ENCODE data around the gene TBC1D22A.

The TBC1D22A gene

DNA sequence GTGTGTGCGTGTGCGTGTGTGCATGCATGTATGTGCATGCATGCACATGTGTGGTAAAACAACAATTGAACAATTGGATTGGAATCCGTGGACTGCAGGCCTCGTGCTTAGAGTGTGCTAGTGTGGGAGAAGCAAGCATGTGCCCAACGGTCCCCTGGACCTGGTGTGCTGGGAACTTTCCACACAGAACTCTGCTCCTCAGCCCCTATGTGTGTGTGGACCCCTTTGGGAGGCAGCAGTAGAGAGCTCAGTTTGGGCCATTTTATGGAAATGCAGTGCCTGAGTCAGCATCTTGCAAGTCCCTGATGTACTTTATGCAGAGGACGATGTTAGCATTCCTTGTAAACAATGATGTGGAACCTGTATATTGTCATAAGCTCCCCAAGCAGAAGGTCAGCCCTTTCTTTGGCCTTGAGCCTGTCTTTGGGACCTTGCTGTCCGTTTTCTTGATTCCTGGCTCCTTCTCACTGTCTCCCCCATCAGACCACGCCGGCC lies 167.3 kb downstream of the TBC1D22A start:
- H3K4me2 ChIP-seq: no peak overlapping the region
- no peaks in the 10 kb centered on the region for H3K27me3 ChIP-seq
- no peak overlapping the region for H3K9ac ChIP-seq
- no peak overlapping the region for H3K27ac ChIP-seq
- peaks cover 0 to 23% (median 18%) of the 10 kb centered on the region in 10 experiments; a peak in 17 of 20 replicates for H3K4me1 ChIP-seq
- no peak for TF ChIP-seq Cebpa-rat (IDR thresholded peaks at IDR 0.05)
- peaks cover 0 to 81% (median 7%) of the 10 kb centered on the region in 11 experiments; a peak in 10 of 22 replicates for H4K20me1 ChIP-seq
- peaks cover 24 to 93% (median 44%) of the 10 kb centered on the region in 11 experiments for H3K36me3 ChIP-seq
- no peak overlapping the region for H3K4me3 ChIP-seq
- H3K9me3 ChIP-seq (replicated peaks in 1 of 11): no peaks in the 10 kb centered on the region

DNA sequence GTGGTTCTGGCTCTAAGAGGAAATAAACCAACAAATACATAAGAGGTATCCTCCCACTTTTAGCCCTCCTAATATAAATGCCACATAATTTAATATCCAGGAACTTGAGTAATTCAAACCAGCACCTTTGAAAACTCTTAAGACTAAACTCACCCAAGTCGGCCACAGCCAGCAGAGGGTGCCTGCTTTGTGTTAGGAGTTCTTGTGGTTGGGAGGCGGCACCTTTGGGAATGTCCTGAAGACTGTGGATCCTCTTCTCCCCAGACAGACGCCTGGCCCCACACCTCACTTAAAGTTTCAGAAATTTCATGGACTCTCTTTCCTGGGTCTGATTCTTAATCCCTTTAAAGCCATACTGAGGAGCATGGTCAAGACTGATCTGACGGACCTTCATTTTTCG lies 169.0 kb downstream of the TBC1D22A start:
- H3K9me3 ChIP-seq (replicated peaks in 1 of 11): no peaks in the 10 kb centered on the region
- no peak overlapping the region for H3K4me2 ChIP-seq
- H4K20me1 ChIP-seq: peaks cover 0 to 86% (median 21%) of the 10 kb centered on the region in 11 experiments; a peak in 14 of 22 replicates
- H3K4me1 ChIP-seq: peaks cover 0 to 35% (median 28%) of the 10 kb centered on the region in 10 experiments; a peak in 18 of 20 replicates
- no peak for TF ChIP-seq Cebpa-rat (IDR thresholded peaks at IDR 0.05)
- H3K27me3 ChIP-seq: no peaks in the 10 kb centered on the region
- no peak overlapping the region for H3K27ac ChIP-seq
- peaks cover 17 to 88% (median 36%) of the 10 kb centered on the region in 11 experiments for H3K36me3 ChIP-seq
- H3K4me3 ChIP-seq: no peak overlapping the region
- no peak overlapping the region for H3K9ac ChIP-seq

DNA sequence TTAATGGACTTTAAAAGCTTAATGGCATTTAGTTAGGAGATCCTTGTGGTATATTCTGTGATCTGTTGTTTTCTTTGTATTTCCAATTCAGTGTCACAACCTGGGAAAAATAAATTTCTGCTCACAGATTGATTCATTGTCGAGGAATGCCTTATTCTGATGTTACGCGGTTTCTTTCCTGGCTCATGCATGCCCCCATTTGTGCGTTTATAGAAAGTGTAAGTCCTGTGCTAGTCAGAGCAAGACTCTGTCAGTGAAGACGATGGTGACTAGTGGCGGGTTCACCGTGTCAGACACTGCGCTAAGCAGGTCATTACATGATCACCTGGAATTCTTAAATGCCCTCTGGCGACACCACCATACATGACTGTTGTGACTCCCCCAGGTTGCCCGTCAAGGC lies 169.4 kb downstream of the TBC1D22A start:
- peaks cover 0 to 35% (median 28%) of the 10 kb centered on the region in 10 experiments; a peak in 18 of 20 replicates for H3K4me1 ChIP-seq
- H4K20me1 ChIP-seq: peaks cover 0 to 91% (median 23%) of the 10 kb centered on the region in 11 experiments; a peak in 14 of 22 replicates
- peaks cover 17 to 88% (median 36%) of the 10 kb centered on the region in 11 experiments for H3K36me3 ChIP-seq
- H3K9ac ChIP-seq: no peak overlapping the region
- no peak overlapping the region for H3K27ac ChIP-seq
- no peaks in the 10 kb centered on the region for H3K27me3 ChIP-seq
- no peak overlapping the region for H3K4me2 ChIP-seq
- no peak overlapping the region for H3K4me3 ChIP-seq
- H3K9me3 ChIP-seq (replicated peaks in 1 of 11): no peaks in the 10 kb centered on the region
- no peak for TF ChIP-seq Cebpa-rat (IDR thresholded peaks at IDR 0.05)

DNA sequence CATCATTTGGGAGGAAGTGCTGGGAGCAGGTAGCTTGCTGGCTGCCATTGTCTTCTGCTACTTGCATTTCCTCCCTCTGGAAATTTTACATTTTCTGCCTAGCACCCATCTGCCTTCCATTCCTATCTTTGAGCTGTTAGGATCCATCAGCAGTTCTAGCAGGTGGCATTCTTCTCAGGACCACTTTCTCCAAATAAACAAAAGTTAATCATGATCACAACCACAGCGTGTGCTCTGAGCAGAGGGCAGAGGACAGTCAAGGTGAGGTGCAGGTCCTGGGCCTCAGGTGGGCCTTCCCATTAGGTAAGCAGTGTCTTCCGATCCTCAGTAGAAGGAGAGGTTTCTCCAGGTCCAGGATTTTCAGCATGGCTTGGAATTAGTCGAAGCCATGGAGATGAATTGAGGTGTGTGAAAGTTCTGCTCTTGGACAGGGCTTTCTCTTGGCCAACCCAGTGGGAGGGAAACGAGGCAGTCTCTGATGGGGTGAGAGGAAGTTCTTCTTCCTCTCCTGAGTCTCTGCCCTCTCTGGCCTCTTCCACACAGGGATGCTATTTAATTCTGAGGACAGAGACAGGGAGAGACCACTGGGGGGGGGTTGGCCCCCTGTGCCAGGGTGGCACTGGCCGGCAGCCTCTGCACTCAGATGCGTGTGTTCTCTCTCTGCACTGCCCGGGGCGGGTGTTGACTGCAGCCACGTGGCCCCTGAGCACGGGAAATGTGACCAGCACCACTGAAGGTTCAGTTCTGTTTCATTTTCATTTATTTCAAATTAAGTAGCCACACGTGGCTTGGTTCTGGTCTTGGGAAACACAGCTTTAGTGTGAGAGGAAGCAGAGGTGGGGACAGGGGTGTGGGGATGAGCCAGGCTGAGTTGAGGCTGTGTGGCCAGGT lies 170.8 kb downstream of the TBC1D22A start:
- H3K4me1 ChIP-seq: peaks cover 0 to 35% (median 28%) of the 10 kb centered on the region in 10 experiments; a peak in 18 of 20 replicates
- no peak overlapping the region for H3K4me3 ChIP-seq
- no peak for TF ChIP-seq Cebpa-rat (IDR thresholded peaks at IDR 0.05)
- no peaks in the 10 kb centered on the region for H3K27me3 ChIP-seq
- peak overlapping the region in 7 of 11 experiments; percentile 2 to 69 (median 13); a peak in 9 of 22 replicates for H3K4me2 ChIP-seq
- no peaks in the 10 kb centered on the region for H3K9me3 ChIP-seq (replicated peaks in 1 of 11)
- peaks cover 17 to 87% (median 36%) of the 10 kb centered on the region in 11 experiments for H3K36me3 ChIP-seq
- no peak overlapping the region for H3K27ac ChIP-seq
- H3K9ac ChIP-seq: no peak overlapping the region
- peaks cover 0 to 94% (median 23%) of the 10 kb centered on the region in 11 experiments; a peak in 14 of 22 replicates for H4K20me1 ChIP-seq

DNA sequence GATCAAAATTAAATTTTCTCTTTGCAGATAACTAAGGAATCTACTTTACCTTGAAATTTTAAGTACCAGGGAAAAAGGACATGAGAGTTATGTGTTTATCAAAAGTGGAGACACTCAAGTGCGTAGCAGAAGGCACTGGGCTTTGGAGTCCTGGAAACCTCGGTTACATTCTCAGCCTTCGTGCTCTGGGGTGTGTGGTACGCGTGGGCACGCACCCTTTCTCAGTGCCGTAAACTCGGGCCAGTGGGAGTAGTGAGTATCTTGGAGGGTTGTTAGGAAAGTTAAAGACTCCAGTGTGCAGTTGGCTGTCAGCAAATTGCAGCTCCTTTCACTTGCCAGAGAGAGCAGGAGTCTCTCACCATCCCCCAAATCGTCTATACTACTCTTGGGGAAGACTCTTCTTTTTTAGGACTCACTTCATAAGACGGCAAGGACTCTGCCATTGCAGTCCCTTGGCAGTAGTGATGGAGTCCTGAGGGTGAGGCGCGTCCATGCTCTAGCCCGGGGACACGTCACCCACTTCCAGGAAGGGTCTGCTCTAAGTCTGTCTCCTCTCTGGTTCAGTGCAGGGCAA lies 171.8 kb downstream of the TBC1D22A start:
- Histone ChIP-seq H3K27me3 (no peaks in the 10 kb centered on the region), H4K20me1 (peaks cover 0 to 85% (median 23%) of the 10 kb centered on the region in 11 experiments; a peak in 14 of 22 replicates), H3K9me3 (replicated peaks in 1 of 11) (no peaks in the 10 kb centered on the region), H3K9ac (peak overlapping the region in 1 of 11 experiments; percentile 29; a peak in 1 of 22 replicates), H3K27ac (peak overlapping the region in 5 of 11 experiments; percentile 26 to 56 (median 46); a peak in 7 of 22 replicates), H3K4me1 (peaks cover 0 to 35% (median 28%) of the 10 kb centered on the region in 10 experiments; a peak in 18 of 20 replicates), H3K36me3 (peaks cover 15 to 88% (median 32%) of the 10 kb centered on the region in 11 experiments), H3K4me2 (peak overlapping the region in 9 of 11 experiments; percentile 37 to 69 (median 59); a peak in 14 of 22 replicates), H3K4me3 (no peak overlapping the region)
- TF ChIP-seq Cebpa-rat (IDR thresholded peaks at IDR 0.05): no peak

DNA sequence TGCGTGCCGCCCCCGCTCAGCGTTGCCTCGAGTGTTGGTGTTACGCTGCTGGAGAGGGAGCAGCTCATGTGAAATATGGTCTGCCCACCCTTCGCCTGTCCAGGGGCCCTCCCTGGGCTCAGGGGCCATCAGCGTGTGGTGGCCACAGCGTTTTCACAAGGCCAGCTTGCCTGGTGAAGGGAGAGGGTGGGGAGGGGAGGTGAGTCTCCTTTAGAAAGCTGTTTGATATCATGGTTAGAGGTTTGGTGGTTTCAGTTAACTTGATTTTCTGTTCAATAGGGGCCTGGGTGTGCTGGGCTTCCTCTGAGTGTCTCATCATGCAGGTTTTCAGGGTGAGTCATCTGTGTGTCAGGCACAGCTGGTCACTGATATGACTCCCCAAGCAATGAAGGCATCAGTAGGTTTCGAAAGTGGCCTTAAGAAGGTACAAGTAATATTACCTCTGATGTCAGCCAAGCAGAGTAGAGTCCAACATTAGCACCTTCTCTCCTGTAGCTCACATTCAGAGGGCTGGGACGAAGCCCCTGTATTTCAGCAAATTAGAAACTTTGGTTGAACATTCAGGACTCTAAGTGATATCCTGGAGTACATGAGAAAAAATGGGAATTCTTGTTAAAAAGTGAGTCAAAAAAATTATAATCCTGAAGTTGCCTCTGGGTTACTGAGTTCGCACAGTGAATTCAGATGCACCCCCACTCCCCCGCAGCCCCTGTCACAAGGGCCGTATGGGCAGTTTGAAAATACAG lies 172.5 kb downstream of the TBC1D22A start:
- TF ChIP-seq Cebpa-rat (IDR thresholded peaks at IDR 0.05): no peak
- H3K27me3 ChIP-seq: no peaks in the 10 kb centered on the region
- no peak overlapping the region for H3K4me3 ChIP-seq
- no peaks in the 10 kb centered on the region for H3K9me3 ChIP-seq (replicated peaks in 1 of 11)
- peaks cover 8 to 88% (median 31%) of the 10 kb centered on the region in 11 experiments for H3K36me3 ChIP-seq
- peaks cover 0 to 35% (median 28%) of the 10 kb centered on the region in 10 experiments; a peak in 18 of 20 replicates for H3K4me1 ChIP-seq
- H3K9ac ChIP-seq: peak overlapping the region in 1 of 11 experiments; percentile 29; a peak in 1 of 22 replicates
- H4K20me1 ChIP-seq: peaks cover 0 to 79% (median 23%) of the 10 kb centered on the region in 11 experiments; a peak in 14 of 22 replicates
- H3K4me2 ChIP-seq: peak overlapping the region in 9 of 11 experiments; percentile 37 to 69 (median 59); a peak in 14 of 22 replicates
- H3K27ac ChIP-seq: peak overlapping the region in 5 of 11 experiments; percentile 26 to 56 (median 46); a peak in 7 of 22 replicates

DNA sequence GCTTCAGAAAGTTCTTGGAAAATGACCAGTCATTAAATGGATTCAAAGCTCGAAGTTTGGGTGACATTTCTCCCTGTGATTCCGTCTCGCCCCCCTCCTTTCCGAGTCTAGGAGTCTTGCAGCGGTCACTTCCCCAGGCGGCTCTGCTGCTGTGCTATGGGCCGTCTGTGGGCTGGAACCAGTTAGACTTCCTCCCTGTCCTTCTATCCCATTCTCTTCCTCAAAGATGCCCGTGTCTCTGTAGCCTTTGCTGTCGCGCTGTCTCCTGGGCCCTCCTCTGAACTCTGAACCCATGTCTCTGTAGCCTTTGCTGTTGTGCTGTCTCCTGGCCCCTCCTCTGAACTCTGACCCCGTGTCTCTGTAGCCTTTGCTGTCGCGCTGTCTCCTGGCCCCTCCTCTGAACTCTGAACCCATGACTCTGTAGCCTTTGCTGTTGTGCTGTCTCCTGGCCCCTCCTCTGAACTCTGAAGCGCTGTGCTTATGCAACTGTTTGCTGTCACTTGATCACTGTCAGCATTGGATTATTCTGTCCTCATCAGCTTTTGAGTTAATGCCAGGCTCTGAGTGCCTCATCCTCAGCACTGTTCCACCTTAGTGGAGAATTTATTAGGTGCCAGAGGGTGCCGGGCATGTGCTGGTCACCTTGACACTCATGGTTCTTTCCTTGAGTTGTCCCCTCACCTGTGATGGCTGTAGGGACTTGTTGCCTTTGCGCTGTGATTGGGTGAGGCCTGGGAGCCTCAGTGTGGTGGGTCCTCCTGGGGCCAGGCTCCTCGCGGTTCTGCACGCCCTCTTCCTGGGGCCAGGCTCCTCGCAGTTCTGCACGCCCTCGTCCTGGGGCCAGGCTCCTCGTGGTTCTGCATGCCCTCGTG lies 173.3 kb downstream of the TBC1D22A start:
- no peak overlapping the region for H3K4me3 ChIP-seq
- peaks cover 6 to 85% (median 34%) of the 10 kb centered on the region in 11 experiments for H3K36me3 ChIP-seq
- H3K27me3 ChIP-seq: no peaks in the 10 kb centered on the region
- peaks cover 0 to 75% (median 23%) of the 10 kb centered on the region in 11 experiments; a peak in 14 of 22 replicates for H4K20me1 ChIP-seq
- H3K27ac ChIP-seq: peak overlapping the region in 1 of 11 experiments; percentile 32; a peak in 3 of 22 replicates
- H3K4me2 ChIP-seq: peak overlapping the region in 4 of 11 experiments; percentile 45 to 69 (median 62); a peak in 6 of 22 replicates
- no peak for TF ChIP-seq Cebpa-rat (IDR thresholded peaks at IDR 0.05)
- no peak overlapping the region; a peak in 1 of 22 replicates for H3K9ac ChIP-seq
- no peaks in the 10 kb centered on the region for H3K9me3 ChIP-seq (replicated peaks in 1 of 11)
- peaks cover 0 to 35% (median 28%) of the 10 kb centered on the region in 10 experiments; a peak in 18 of 20 replicates for H3K4me1 ChIP-seq
